WTC11 (cell line): ENCODE measurements around the gene MAP3K5. TPM values are rescaled to one million over a fixed set of nuclear protein-coding genes. Genes with fewer than 3 reads are reported as not detected.

Experiments
- ATAC-seq: fragments of 200-7000 bp; cut with Tn5 transposase; 2 replicates; pipeline ENCODE4 v1.10.0; 2021; ENCODE audit warnings: mild to moderate bottlenecking, moderate library complexity
- CTCF ChIA-PET: fragments of 300-600 bp; sonication (Branson Sonifier 250); formaldehyde crosslinking; loops from one replicate; lab custom pipeline; 2021; ENCODE audit warnings: antibody characterized with exemption; lab: Charles Lee
- POLR2A ChIA-PET: fragments of 350-600 bp; sonication (Branson Sonifier 250); formaldehyde crosslinking; loops from one replicate; lab custom pipeline; 2021; ENCODE audit warnings: antibody characterized with exemption; lab: Charles Lee
- DNase-seq: peaks from one replicate; pipeline ENCODE4 v3.0.0; 2021; ENCODE audit warnings: low spot score
- H3K27ac Mint-ChIP-seq: 2 replicates; pipeline ENCODE4 v1.8.0; 2021; ENCODE audit warnings: mixed read lengths
- H3K27me3 Mint-ChIP-seq: 2 replicates; pipeline ENCODE4 v1.8.0; 2021; ENCODE audit warnings: low read depth, mild to moderate bottlenecking, moderate library complexity, mixed read lengths
- H3K36me3 Mint-ChIP-seq: 2 replicates; pipeline ENCODE4 v1.8.0; 2021; ENCODE audit warnings: mixed read lengths
- H3K4me1 Mint-ChIP-seq: 2 replicates; pipeline ENCODE4 v1.8.0; 2022; ENCODE audit warnings: mixed read lengths
- H3K4me3 Mint-ChIP-seq: 2 replicates; pipeline ENCODE4 v1.8.0; 2021; ENCODE audit warnings: mild to moderate bottlenecking, moderate library complexity, mixed read lengths
- H3K9me3 Mint-ChIP-seq: 2 replicates; pipeline ENCODE4 v1.8.0; 2021; ENCODE audit warnings: mixed read lengths
- AR ChIP-seq: fragments of 250-450 bp; sonication (Bioruptor Pico); IDR thresholded peaks from 2 replicates; pipeline ENCODE4 v1.9.0; 2021; ENCODE audit warnings: mild to moderate bottlenecking
- ATF2 ChIP-seq: sonication (generic); formaldehyde crosslinking; IDR thresholded peaks from 2 replicates; pipeline ENCODE4 v1.8.1; 2022; ENCODE audit warnings: low read depth, missing genetic modification reagents, borderline replicate concordance
- CREM ChIP-seq: sonication (generic); formaldehyde crosslinking; IDR thresholded peaks from 2 replicates; pipeline ENCODE4 v1.8.1; 2022; ENCODE audit warnings: mild to moderate bottlenecking, missing genetic modification reagents, moderate library complexity
- CTCF ChIP-seq: fragments of 200-600 bp; IDR thresholded peaks from 2 replicates; pipeline ENCODE4 v1.8.0; 2022; ENCODE audit warnings: antibody characterized with exemption
- ERG ChIP-seq: fragments of 250-450 bp; sonication (Bioruptor Pico); IDR thresholded peaks from 2 replicates; pipeline ENCODE4 v1.8.0; 2021; ENCODE audit warnings: mild to moderate bottlenecking
- ETV6 ChIP-seq: sonication (generic); formaldehyde crosslinking; IDR thresholded peaks from 2 replicates; pipeline ENCODE4 v1.8.1; 2022; ENCODE audit warnings: mild to moderate bottlenecking, missing genetic modification reagents
- HMGXB4 ChIP-seq: sonication (generic); formaldehyde crosslinking; IDR thresholded peaks from 2 replicates; pipeline ENCODE4 v1.8.1; 2023; ENCODE audit warnings: mild to moderate bottlenecking, moderate library complexity, missing genetic modification reagents
- JAZF1 ChIP-seq: fragments of 250-450 bp; sonication (Bioruptor Pico); IDR thresholded peaks from 2 replicates; pipeline ENCODE4 v1.9.0; 2021; ENCODE audit warnings: moderate library complexity, mild to moderate bottlenecking, inconsistent platforms
- MAX ChIP-seq: sonication (generic); formaldehyde crosslinking; IDR thresholded peaks from 2 replicates; pipeline ENCODE4 v1.8.0; 2022; ENCODE audit warnings: mild to moderate bottlenecking, missing genetic modification reagents
- NFE2L1 ChIP-seq: sonication (generic); formaldehyde crosslinking; IDR thresholded peaks from 2 replicates; pipeline ENCODE4 v1.8.1; 2023; ENCODE audit warnings: missing genetic modification reagents
- NR1H2 ChIP-seq: sonication (generic); formaldehyde crosslinking; IDR thresholded peaks from 2 replicates; pipeline ENCODE4 v1.9.0; 2021; ENCODE audit warnings: mild to moderate bottlenecking, moderate library complexity, missing genetic modification reagents
- NR2C2 ChIP-seq: sonication (generic); formaldehyde crosslinking; IDR thresholded peaks from 2 replicates; pipeline ENCODE4 v1.8.0; 2022; ENCODE audit warnings: mild to moderate bottlenecking, missing genetic modification reagents
- OVOL2 ChIP-seq: fragments of 250-450 bp; sonication (Bioruptor Pico); IDR thresholded peaks from 2 replicates; pipeline ENCODE4 v1.9.0; 2021; ENCODE audit warnings: mild to moderate bottlenecking, borderline replicate concordance
- RORB ChIP-seq: fragments of 250-450 bp; sonication (Bioruptor Pico); IDR thresholded peaks from 2 replicates; pipeline ENCODE4 v1.9.0; 2021; ENCODE audit warnings: mild to moderate bottlenecking
- SOX15 ChIP-seq: fragments of 250-450 bp; sonication (Bioruptor Pico); IDR thresholded peaks from 2 replicates; pipeline ENCODE4 v1.9.0; 2021; ENCODE audit warnings: mild to moderate bottlenecking
- TCF7 ChIP-seq: sonication (generic); formaldehyde crosslinking; IDR thresholded peaks from 2 replicates; pipeline ENCODE4 v1.8.0; 2022; ENCODE audit warnings: mild to moderate bottlenecking, low read depth, missing genetic modification reagents, moderate library complexity
- ZNF425 ChIP-seq: fragments of 250-450 bp; sonication (Bioruptor Pico); conservative IDR thresholded peaks from 2 replicates; pipeline ENCODE4 v1.9.0; 2021; ENCODE audit warnings: mild to moderate bottlenecking
- ZNF512 ChIP-seq: sonication (generic); formaldehyde crosslinking; IDR thresholded peaks from 2 replicates; pipeline ENCODE4 v1.8.1; 2022; ENCODE audit warnings: missing genetic modification reagents, borderline replicate concordance
- ZNF671 ChIP-seq: fragments of 250-450 bp; sonication (Bioruptor Pico); IDR thresholded peaks from 2 replicates; pipeline ENCODE4 v1.8.0; 2021; ENCODE audit warnings: mild to moderate bottlenecking
- total RNA-seq: library from RNA; stranded (reverse); gene quantifications from 3 replicates; pipeline ENCODE4 v1.2.3, GENCODE V29; 2021

The MAP3K5 gene
- total RNA-seq, 1 experiment from 2014 or later = 1.6 TPM

- CTCF ChIA-PET = interaction anchor here (0.6 to 0.8 kb wide), 2 partner anchors 11 to 63 kb away, joined by 3 read pairs; no protein-coding TSS in a partner anchor
- DNase-seq (no peak), ATAC-seq (no peak)
- Mint-ChIP-seq H3K4me3 (no peak overlapping the region), H3K4me1 (peaks cover 30% of the 10 kb centered on the region), H3K27ac (no peak overlapping the region), H3K27me3 (no peaks in the 10 kb centered on the region), H3K36me3 (peaks cover 26% of the 10 kb centered on the region), H3K9me3 (peaks cover 4% of the 10 kb centered on the region)
- POLR2A ChIA-PET = no interaction called here
- no peak for TF ChIP-seq SOX15 (CRISPR knock-in tag)
Observed at GRCh38 chr6:136511926-136512325, 280.4 kb downstream of the MAP3K5 start.

- H3K9me3 Mint-ChIP-seq = peaks cover 4% of the 10 kb centered on the region
- ChIA-PET CTCF (interaction anchor here (0.8 kb wide), 1 partner anchor 10 kb away, joined by 3 read pairs; no protein-coding TSS in a partner anchor), POLR2A (no interaction called here)
- no peak overlapping the region for H3K4me3 Mint-ChIP-seq
- H3K27ac Mint-ChIP-seq = no peak overlapping the region
- peaks cover 26% of the 10 kb centered on the region for H3K36me3 Mint-ChIP-seq
- TF ChIP-seq RORB = no peak
- TF ChIP-seq NR2C2 (CRISPR knock-in tag) = no peak
- TF ChIP-seq CTCF = no peak
- no peak for TF ChIP-seq OVOL2
- TF ChIP-seq ETV6 = no peak
- TF ChIP-seq JAZF1 = no peak
- TF ChIP-seq ZNF512 (CRISPR knock-in tag) = no peak
- no peak for TF ChIP-seq ATF2 (CRISPR knock-in tag)
- no peak for TF ChIP-seq ZNF671 (CRISPR knock-in tag)
- no peak for TF ChIP-seq CREM (CRISPR knock-in tag)
- TF ChIP-seq, all 79 proteins: peak for 0
- Mint-ChIP-seq H3K27me3 (no peaks in the 10 kb centered on the region), H3K4me1 (peaks cover 33% of the 10 kb centered on the region)
- ATAC-seq (no peak), DNase-seq (no peak)
Observed at GRCh38 chr6:136511397-136511796, 280.9 kb downstream of the MAP3K5 start.

GRCh38 chr6:136510782-136511181 lies 281.5 kb downstream of the MAP3K5 start:
- Mint-ChIP-seq H3K9me3 (peaks cover 4% of the 10 kb centered on the region), H3K36me3 (peaks cover 26% of the 10 kb centered on the region), H3K4me1 (peaks cover 33% of the 10 kb centered on the region), H3K27me3 (no peaks in the 10 kb centered on the region), H3K27ac (peak overlapping the region; percentile 1; the same call in 1 of the 2 replicates), H3K4me3 (no peak overlapping the region)
- POLR2A ChIA-PET = no interaction called here
- ATAC-seq (no peak), DNase-seq (no peak)
- CTCF ChIA-PET = no interaction called here
- TF ChIP-seq ZNF425 (CRISPR knock-in tag) (no peak), MAX (no peak), TCF7 (CRISPR knock-in tag) (no peak), ERG (CRISPR knock-in tag) (no peak), NR1H2 (CRISPR knock-in tag) (no peak), HMGXB4 (CRISPR knock-in tag) (no peak), NFE2L1 (CRISPR knock-in tag) (no peak), AR (no peak)
